CD4-positive, alpha-beta T cell treated with Interleukin-4 for 4 hours (primary cell): ENCODE results near the gene CHMP3.
A peak's percentile ranks its signal among the peaks of the same experiment; 100 is the strongest.
"Not testable (repeated sequence)": the region's sequence is repeated elsewhere in the genome, so short reads cannot be mapped to it uniquely, and the experiment has no call there.

ENCODE experiments used
- DNase-seq: peaks from one replicate; pipeline ENCODE4 v3.0.0-alpha.2; 2020

The CHMP3 gene

DNA sequence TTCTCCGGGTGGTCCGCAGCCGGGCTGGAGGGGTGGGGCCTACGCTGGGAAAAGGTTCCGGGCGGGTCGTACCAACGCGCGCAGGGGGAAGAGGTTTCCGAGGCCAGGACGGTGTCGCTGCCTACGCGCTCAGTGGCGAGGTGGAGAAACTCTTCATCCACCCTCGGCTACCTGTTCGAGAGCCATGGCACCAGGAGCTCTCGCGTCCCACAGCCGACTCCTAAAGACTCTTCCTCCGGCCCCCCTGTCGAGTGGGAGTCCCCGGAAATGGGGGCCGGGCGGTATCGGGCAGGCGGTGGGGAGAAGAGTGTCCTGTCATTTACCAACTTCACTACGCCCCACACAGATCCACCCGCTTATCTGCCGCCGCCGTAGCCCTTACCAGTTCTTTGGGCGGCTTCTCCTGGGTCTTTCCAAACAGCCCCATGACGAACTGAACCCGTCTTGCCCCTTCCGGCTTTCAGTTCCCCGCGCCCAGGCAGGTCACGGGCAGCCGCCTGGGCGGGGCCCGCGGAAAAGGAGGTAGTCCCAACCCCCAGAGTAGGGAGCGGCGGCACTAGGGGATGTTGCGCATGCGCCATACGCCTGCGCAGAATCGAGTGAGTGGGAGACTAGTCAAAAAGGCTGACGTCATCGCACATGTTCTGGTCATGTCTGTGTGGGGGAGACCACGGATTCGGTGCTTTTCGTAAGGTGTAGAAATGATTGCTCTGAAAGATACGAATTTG, at the start of gene CHMP3:
TSS of gene CHMP3 (minus strand) at position 522 of the 728 bp plus-strand sequence. CDS start at position 427, 95 bp downstream.
- DNase-seq: peak; percentile 97

DNA sequence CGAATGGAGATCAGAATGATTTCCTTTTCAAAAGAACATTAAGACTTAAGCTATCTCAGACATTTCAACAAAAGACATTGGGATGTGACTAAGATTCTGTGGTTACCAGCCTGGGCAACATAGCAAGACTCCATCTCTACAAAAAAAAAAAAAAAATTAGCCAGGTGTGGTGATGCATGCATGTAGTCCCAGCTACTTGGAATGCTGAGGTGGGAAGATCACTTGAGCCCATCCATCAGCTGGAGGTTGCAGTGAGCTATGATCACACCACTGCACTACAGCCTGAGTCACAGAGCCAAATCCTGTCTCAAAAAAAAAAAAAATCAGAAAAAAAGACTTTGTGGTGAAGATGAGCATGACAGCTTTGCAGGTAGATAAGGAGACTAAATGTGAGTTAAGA, 47.6 kb upstream of the CHMP3 start:
- DNase-seq: no peak

DNA sequence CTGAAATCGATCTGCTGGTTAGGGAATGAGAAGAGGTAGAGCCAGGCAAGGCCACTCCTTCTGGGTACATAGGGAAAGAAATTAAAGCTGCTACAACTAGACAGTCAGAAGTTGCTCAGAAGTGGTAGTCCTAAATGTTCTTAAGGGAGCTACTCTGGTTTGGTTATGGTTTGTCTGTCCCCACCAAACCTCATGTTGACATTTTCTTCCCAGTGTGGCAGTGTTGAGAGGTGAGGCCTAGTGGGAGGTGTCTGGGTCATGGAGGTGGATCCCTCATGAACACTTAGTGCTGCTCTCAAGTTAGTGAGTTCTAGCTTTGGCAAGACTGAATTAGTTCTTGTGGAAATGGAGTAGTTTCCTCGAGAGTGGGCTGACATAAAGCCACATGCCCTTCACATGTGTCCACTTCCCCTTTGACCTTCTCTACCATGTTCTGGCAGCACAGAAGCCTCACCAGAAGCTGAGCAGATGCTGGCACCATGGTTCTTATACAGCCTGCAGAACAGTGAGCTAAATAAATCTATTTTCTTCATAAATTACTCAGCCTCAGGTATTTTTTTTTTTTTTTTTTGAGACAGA, 45.7 kb upstream of the CHMP3 start:
- no peak for DNase-seq

DNA sequence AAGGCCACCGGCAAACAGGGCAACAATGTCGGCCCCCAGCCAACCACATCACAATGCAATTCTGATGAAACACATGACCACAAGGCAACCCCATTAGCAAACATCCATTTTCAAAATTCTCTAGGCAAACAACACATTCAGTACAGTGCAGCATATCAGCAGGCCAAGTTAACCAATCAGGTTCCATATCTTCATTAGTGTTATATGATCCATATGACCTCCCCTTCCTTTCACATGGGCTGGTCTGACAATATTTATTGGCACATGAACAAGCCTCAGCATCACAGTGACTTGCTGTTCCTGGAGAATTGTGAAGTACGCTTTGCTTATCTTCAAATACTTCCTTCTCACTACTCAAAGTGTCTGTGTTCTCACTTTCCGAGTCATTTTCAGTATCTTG, 40.7 kb upstream of the CHMP3 start:
- DNase-seq: no peak

DNA sequence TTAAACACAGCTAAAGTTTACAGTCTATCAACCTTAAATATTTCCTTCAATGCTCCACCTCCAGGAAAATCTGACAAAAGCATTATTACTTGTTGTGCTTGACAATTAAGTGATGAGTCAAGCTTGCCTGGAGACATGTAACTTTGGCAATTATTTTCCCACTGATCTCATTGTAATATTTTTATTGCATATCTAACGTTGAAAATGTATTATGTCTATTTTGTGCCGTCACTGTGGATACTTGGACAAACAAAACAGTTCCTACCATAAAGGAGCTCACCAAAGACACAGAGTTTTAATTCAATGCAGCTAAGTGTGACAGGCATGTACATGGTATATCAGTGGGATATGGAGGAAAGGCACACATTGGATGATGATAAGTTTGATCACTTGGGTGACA, 35.7 kb upstream of the CHMP3 start:
- no peak for DNase-seq

GRCh38 chr2:86596118-86596517, 32.9 kb upstream of the CHMP3 start:
- no peak for DNase-seq

GRCh38 chr2:86593266-86593665, 30.0 kb upstream of the CHMP3 start:
- DNase-seq: no peak

DNA sequence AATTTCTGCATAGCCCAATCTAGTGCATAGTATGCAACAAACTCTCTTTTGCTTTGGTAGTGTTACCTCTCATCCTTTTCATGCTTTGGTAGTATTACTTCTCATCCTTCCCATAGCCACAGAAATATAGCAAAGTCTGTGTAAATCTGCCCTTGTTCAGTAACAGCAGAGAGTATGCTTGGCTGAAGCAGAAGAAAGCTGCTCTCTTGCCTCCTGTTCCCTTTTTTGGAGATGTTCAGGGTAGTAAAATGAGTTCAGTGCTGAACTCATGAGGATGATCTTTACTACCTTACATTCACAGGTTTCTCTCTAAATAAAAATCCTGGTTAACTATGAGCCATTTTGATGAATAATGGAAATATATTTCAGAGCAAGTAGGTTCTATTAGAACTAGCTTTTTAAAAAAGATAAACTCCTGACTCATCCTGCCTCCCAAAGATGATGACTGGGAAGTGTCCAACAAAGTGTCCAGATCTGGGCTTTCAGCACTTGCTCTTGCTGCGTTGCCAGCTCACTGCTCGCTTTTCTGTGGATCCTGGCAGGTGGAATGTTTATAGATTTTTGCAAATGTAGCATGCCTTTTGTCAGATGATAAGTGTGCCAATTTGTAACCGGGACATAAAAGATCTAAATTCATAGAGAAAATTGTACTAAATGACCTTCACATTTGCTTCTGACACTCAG, 29.4 kb upstream of the CHMP3 start:
- DNase-seq: no peak

- DNase-seq: not testable (repeated sequence)
These were observed 26.5 kb upstream of the CHMP3 start for GRCh38 chr2:86589701-86590100.

- peak; percentile 59 for DNase-seq
These were observed 21.1 kb upstream of the CHMP3 start for GRCh38 chr2:86584151-86584913.

DNA sequence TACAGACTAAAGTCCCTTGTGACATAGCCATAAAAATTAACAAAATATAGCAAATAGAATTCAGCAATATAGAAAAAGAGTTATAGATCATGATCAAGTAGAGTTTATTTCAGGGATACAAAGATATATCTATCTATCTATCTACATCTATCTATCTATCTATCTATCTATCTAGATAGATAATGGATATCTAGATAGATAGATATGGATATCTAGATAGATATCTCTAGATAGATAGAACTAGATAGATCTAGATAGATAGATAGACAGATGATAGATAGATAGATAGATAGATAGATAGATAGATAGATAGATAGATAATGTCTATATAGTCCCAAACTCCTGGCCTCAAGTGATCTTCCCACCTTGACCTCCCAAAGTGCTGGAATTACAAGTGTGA, 17.3 kb upstream of the CHMP3 start:
- no peak for DNase-seq

- DNase-seq: no peak
These were observed 14.7 kb upstream of the CHMP3 start for GRCh38 chr2:86577817-86578456.

GRCh38 chr2:86570059-86570458, 6.8 kb upstream of the CHMP3 start:
- no peak for DNase-seq

DNA sequence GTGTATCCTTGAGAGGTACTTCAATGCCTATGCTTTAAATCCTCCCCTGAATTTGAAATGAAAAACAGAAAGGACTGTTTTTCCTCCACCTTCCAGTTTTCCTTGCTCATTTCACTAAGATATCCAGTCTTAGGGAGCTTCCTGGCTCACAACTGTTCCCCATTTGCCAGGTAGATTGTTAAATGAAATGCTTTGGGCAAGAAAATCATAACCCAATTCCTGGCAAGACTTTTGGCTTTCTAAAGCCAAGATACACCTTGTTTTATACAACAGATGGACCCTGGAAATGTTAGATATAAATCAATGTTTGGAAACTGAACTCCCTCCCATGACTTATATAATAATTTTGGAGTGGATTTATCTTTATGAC, 3.6 kb upstream of the CHMP3 start:
- no peak for DNase-seq

DNA sequence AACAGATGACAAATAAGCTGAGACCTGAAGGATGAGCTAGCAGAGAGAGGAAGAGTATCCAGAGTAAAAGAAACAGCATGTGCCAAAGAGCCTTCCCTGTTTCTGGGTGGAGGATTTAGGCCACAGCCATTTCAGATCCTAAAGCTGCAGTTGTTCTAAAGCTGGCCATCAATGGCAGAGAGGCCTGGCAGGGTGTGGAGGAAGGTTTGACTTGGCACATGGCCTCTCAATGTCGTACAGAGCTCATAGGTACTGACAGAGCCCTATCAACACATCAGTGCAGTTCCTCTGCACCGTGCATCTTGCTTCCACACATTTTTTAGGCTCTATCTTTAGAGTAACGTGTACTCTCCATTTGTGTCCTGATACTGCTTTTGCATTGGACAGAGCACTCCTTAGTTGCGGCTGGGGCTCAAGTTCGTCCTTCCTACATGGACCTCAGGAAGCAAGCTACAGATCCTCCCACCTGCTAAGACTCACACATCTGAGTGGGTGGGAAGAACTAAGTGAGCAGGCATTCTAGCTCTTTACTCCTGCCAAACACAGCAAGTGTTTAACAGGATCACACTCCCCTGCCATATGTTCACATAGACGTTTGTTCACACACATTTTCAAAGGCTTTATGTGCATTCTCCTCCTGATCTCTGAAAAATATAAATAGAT, 3.0 kb upstream of the CHMP3 start:
- DNase-seq: no peak

DNA sequence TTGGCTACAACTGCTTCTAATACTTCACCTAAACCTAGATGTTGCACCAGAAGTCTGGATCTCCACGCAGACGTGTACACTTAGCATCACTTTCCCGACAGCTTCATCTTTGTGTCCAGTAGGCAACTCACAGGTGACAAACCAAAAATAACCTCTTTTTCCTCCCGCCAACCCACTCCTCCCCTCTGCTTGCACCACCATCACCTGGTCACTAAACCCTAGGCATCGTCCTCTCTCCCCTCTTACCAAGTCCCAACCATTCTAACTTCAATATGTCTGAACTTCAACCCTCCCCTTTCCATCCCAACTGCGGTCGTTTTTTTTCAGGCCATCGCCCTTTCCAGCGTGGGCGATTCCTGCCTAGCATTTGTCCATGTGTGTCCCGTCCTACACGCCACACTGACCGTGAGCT, 413 bp upstream of the CHMP3 start:
- no peak for DNase-seq

DNA sequence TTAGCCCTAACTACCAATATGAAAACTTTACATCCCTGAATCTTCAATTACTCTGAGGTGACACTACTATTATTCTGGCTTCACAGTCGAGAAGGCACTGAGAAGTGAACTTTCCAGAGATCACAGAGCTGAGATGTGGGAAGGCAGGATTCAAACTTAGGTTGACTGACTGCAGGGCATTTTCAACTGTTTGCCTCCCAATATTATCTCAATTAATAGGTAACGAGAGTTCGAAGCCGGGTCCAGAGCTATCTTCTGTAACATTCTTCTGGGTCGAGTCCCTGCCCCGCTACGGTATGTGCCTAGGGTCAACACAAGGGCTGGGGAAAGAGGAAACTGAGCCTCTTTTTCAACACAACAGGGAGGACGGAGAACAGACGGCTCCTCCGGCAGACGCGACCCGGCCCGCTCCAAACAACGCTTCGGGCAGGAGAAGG, 740 bp downstream of the CHMP3 start:
- DNase-seq: no peak

GRCh38 chr2:86557836-86558235, 5.4 kb downstream of the CHMP3 start:
- no peak for DNase-seq

GRCh38 chr2:86556508-86556907, 6.7 kb downstream of the CHMP3 start:
- no peak for DNase-seq

GRCh38 chr2:86552889-86553288, 10.4 kb downstream of the CHMP3 start:
- DNase-seq: no peak

DNA sequence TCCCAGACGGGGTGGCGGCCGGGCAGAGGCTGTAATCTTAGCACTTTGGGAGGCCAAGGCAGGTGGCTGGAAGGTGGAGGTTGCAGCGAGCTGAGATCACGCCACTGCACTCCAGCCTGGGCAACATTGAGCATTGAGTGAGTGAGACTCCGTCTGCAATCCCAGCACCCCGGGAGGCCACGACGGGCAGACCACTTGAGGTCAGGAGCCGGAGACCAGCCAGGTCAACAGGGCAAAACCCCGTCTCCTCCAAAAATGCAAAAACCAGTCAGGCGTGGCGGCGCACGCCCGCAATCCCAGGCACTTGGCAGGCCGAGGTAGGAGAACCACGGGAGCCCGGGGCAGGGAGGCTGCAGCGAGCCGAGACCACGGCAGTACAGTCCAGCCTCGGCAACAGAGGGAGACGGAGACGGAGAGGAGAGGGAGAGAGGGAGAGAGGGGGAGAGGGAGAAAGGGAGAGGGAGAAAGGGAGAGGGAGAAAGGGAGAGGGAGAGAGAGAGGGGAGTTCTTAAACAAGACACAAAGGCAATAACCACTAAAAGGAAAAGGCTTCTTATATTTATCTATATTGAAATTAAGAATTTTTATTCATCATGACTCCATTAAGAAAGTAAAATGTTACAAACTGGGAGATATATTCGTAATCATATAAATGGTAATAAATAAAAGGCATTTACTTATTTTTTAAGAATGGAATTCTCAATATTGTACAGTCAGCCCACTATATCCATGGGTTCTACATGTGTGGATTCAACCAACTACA, 13.1 kb downstream of the CHMP3 start:
- DNase-seq: not testable (repeated sequence)

GRCh38 chr2:86549440-86549839, 13.8 kb downstream of the CHMP3 start:
- not testable (repeated sequence) for DNase-seq
